ENCODE results near the gene CDT1.

Gene CDT1

GRCh38 chr16:88806491-88807111 is 3.0 kb downstream of the CDT1 start:
- no peak for FAIRE-seq

GRCh38 chr16:88807142-88807625 is 3.6 kb downstream of the CDT1 start:
- no peak for FAIRE-seq

- FAIRE-seq: no peak
Measured at GRCh38 chr16:88807626-88808453, 4.3 kb downstream of the CDT1 start.

- no peak for FAIRE-seq
Measured at GRCh38 chr16:88809068-88809675, 5.6 kb downstream of the CDT1 start.

GRCh38 chr16:88809676-88810165 is 6.1 kb downstream of the CDT1 start:
- no peak for FAIRE-seq

- no peak for FAIRE-seq
Measured at GRCh38 chr16:88810166-88810911, 6.8 kb downstream of the CDT1 start.

GRCh38 chr16:88810912-88811768 is 7.6 kb downstream of the CDT1 start:
- no peak for FAIRE-seq

- no peak for FAIRE-seq
Measured at GRCh38 chr16:88811769-88812512, 8.4 kb downstream of the CDT1 start, which contains the start of gene APRT. APRT (minus strand) TSS chr16:88811928; CDS start chr16:88811899, 29 bp downstream.

- no peak for FAIRE-seq
Measured at GRCh38 chr16:88812513-88813268, 9.1 kb downstream of the CDT1 start.

- FAIRE-seq: no peak
Measured at GRCh38 chr16:88813269-88814143, 9.9 kb downstream of the CDT1 start.

- no peak for FAIRE-seq
Measured at GRCh38 chr16:88814144-88814502, 10.5 kb downstream of the CDT1 start.

- no peak for FAIRE-seq
Measured at GRCh38 chr16:88815227-88815626, 11.6 kb downstream of the CDT1 start.

- FAIRE-seq: no peak
Measured at GRCh38 chr16:88815901-88816589, 12.5 kb downstream of the CDT1 start.

GRCh38 chr16:88816736-88817535 is 13.3 kb downstream of the CDT1 start:
- FAIRE-seq: no peak

- FAIRE-seq: no peak
Measured at GRCh38 chr16:88817785-88818574, 14.4 kb downstream of the CDT1 start.

- FAIRE-seq: no peak
Measured at GRCh38 chr16:88818575-88818874, 14.9 kb downstream of the CDT1 start.

GRCh38 chr16:88819126-88819525 is 15.5 kb downstream of the CDT1 start:
- FAIRE-seq: no peak

Data from islet of Langerhans (tissue), 1 donor.